ENCODE results near the gene INSYN2B. TPM values are rescaled to one million over a fixed set of nuclear protein-coding genes. Genes with fewer than 3 reads are reported as not detected.

The INSYN2B gene
- total and polyA plus RNA-seq, 2 experiments from 2014 or later: 10.1 to 43.2 TPM

- WGBS, 2 experiments (ENCODE audit: low coverage in 1 of 2, low lambda C conversion rate in 2 of 2, missing lambda C conversion rate in 2 of 2): 80 to 88% methylated on average over 2 of the region's 2 CpGs
- Histone ChIP-seq H3K27me3 (replicated peaks; ENCODE audit: insufficient read depth) (no peaks in the 10 kb centered on the region), H3K4me3 (no peak overlapping the region), H3F3A (ENCODE audit: insufficient read depth) (no peaks in the 10 kb centered on the region), H3K4me2 (ENCODE audit: unreplicated experiment) (no peak overlapping the region), H3K9me3 (ENCODE audit: low read depth) (no peaks in the 10 kb centered on the region), H3K79me2 (ENCODE audit: insufficient read depth) (no peaks in the 10 kb centered on the region), H4K20me1 (ENCODE audit: insufficient read depth) (no peaks in the 10 kb centered on the region), H3K9ac (no peak overlapping the region), H3K4me1 (ENCODE audit: insufficient read depth) (no peaks in the 10 kb centered on the region), H3K27ac (no peak overlapping the region), H3K36me3 (ENCODE audit: low read depth) (no peaks in the 10 kb centered on the region), H3K9me2 (ENCODE audit: insufficient read depth) (no peaks in the 10 kb centered on the region), H2AFZ (no peak overlapping the region)
- in situ Hi-C loops (cut with MboI): no loop called here
- no peak for DNase-seq
- TF ChIP-seq EZH2phosphoT487 (IDR thresholded peaks at IDR 0.05; ENCODE audit: insufficient read depth, low read depth): no peak
- no peak for TF ChIP-seq EZH2 (IDR thresholded peaks at IDR 0.05; ENCODE audit: insufficient read depth, poor library complexity, severe bottlenecking)
These were observed 12.6 kb upstream of the INSYN2B start for GRCh38 chr5:169992789-169993484.

DNA sequence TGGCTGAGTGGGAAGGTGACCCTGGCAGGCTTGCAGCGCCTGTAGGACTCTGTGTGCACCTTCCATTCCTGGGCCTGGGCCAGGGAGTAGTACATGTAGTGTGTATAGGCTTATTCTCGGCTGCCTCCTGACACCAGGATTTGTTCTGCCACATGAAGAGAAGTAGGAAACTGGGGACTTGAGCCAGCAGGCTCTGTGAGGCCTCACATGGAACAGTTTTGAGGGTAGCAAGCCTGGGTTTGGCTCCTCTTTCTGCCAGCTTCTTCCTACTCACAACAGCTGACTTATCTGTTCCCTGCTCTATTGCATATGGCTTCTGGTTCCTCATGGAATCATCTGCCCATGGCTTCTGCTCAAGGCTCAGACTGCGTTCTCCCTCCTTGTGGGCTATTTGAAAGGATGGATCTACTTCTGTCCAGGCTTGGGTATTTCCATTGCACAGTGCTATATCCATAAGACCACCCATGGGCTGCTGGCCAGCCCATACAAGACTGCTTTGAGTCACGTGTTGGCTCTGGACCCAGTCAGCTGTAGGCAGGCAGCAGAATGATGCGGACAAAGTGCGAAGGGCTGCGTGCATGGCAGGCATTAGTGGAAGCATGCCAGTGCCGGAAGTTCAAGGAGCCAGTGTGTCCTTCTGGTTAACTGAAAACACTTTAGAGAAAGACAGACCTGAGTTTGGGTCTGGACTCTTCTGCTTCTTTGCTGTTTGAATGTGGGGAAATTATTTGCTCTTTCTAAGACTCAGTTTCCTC is 11.0 kb upstream of the INSYN2B start:
- no peak overlapping the region for H3K4me3 ChIP-seq
- no peak overlapping the region for H3K27ac ChIP-seq
- no peak overlapping the region for H3K9ac ChIP-seq
- 91 to 94% methylated on average over 8 of the region's 8 CpGs for WGBS, 2 experiments (ENCODE audit: low coverage in 1 of 2, low lambda C conversion rate in 2 of 2, missing lambda C conversion rate in 2 of 2)
- H3K27me3 ChIP-seq (replicated peaks; ENCODE audit: insufficient read depth): no peaks in the 10 kb centered on the region
- no peak for TF ChIP-seq EZH2 (IDR thresholded peaks at IDR 0.05; ENCODE audit: insufficient read depth, poor library complexity, severe bottlenecking)
- no peak for TF ChIP-seq EZH2phosphoT487 (IDR thresholded peaks at IDR 0.05; ENCODE audit: insufficient read depth, low read depth)
- no peaks in the 10 kb centered on the region for H3K4me1 ChIP-seq (ENCODE audit: insufficient read depth)
- H4K20me1 ChIP-seq (ENCODE audit: insufficient read depth): no peaks in the 10 kb centered on the region
- H3K9me2 ChIP-seq (ENCODE audit: insufficient read depth): no peaks in the 10 kb centered on the region
- DNase-seq: no peak
- in situ Hi-C loops (cut with MboI): no loop called here
- H3F3A ChIP-seq (ENCODE audit: insufficient read depth): no peaks in the 10 kb centered on the region
- no peak overlapping the region for H3K4me2 ChIP-seq (ENCODE audit: unreplicated experiment)
- H3K79me2 ChIP-seq (ENCODE audit: insufficient read depth): no peaks in the 10 kb centered on the region
- H2AFZ ChIP-seq: no peak overlapping the region
- no peaks in the 10 kb centered on the region for H3K36me3 ChIP-seq (ENCODE audit: low read depth)
- H3K9me3 ChIP-seq (ENCODE audit: low read depth): no peaks in the 10 kb centered on the region

DNA sequence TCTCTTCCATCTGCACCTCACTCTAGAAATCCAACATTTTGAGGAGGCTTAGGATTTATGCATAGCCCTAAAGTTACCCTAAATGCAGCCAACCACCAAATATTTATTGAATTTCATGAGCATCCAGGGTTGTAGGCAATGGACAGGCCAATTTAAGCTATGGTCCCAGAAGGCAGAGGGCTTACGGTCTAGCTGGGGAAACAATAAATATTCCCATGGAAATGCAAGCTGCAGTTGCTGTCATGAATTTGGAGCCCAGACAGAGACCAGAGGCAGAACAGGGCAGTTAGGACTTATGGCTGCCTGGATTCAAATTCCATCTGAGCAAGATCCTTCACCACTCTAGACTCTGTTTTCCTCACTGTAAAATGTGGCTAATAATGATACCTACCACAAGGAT is 9.1 kb upstream of the INSYN2B start:
- H3K9ac ChIP-seq: no peak overlapping the region
- DNase-seq: no peak
- H3K4me2 ChIP-seq (ENCODE audit: unreplicated experiment): no peak overlapping the region
- H3K27me3 ChIP-seq (replicated peaks; ENCODE audit: insufficient read depth): no peaks in the 10 kb centered on the region
- no peaks in the 10 kb centered on the region for H3K4me1 ChIP-seq (ENCODE audit: insufficient read depth)
- no peak overlapping the region for H2AFZ ChIP-seq
- in situ Hi-C loops (cut with MboI): no loop called here
- H3K9me3 ChIP-seq (ENCODE audit: low read depth): no peaks in the 10 kb centered on the region
- H3K4me3 ChIP-seq: no peak overlapping the region
- H3K36me3 ChIP-seq (ENCODE audit: low read depth): no peaks in the 10 kb centered on the region
- no peaks in the 10 kb centered on the region for H3K9me2 ChIP-seq (ENCODE audit: insufficient read depth)
- no peak overlapping the region for H3K27ac ChIP-seq
- no peak for TF ChIP-seq EZH2phosphoT487 (IDR thresholded peaks at IDR 0.05; ENCODE audit: insufficient read depth, low read depth)
- no peak for TF ChIP-seq EZH2 (IDR thresholded peaks at IDR 0.05; ENCODE audit: insufficient read depth, poor library complexity, severe bottlenecking)
- H3K79me2 ChIP-seq (ENCODE audit: insufficient read depth): no peaks in the 10 kb centered on the region
- H4K20me1 ChIP-seq (ENCODE audit: insufficient read depth): no peaks in the 10 kb centered on the region
- no peaks in the 10 kb centered on the region for H3F3A ChIP-seq (ENCODE audit: insufficient read depth)
- WGBS, 2 experiments (ENCODE audit: low coverage in 1 of 2, low lambda C conversion rate in 2 of 2, missing lambda C conversion rate in 2 of 2): 67 to 77% methylated on average over 1 of the region's 1 CpG

DNA sequence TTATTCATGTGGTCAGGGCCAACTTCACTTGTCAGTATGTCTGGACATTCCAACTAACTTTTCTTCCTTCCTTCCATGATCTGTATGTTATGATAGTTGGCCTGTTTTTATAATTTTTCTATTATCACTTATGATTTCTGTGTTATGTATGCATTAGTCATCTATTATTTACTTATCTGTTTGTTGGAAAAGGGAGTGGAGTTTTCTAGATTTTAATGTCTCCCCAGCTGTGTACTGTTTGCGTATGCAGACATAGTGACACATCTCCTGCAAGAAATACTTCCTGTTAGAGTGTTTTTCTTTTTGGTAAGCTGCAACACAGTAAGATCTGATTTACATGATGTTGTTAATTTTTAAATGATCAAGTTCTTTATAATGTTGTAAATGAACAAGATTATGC is 8.7 kb upstream of the INSYN2B start:
- WGBS, 2 experiments (ENCODE audit: low coverage in 1 of 2, low lambda C conversion rate in 2 of 2, missing lambda C conversion rate in 2 of 2): 95 to 96% methylated on average over 1 of the region's 1 CpG
- Histone ChIP-seq H3K4me1 (ENCODE audit: insufficient read depth) (no peaks in the 10 kb centered on the region), H3K27ac (no peak overlapping the region), H4K20me1 (ENCODE audit: insufficient read depth) (no peaks in the 10 kb centered on the region), H3K36me3 (ENCODE audit: low read depth) (no peaks in the 10 kb centered on the region), H3K9ac (no peak overlapping the region), H3K79me2 (ENCODE audit: insufficient read depth) (no peaks in the 10 kb centered on the region), H3K27me3 (replicated peaks; ENCODE audit: insufficient read depth) (no peaks in the 10 kb centered on the region), H3K4me3 (no peak overlapping the region), H3F3A (ENCODE audit: insufficient read depth) (no peaks in the 10 kb centered on the region), H3K9me2 (ENCODE audit: insufficient read depth) (no peaks in the 10 kb centered on the region), H3K9me3 (ENCODE audit: low read depth) (no peaks in the 10 kb centered on the region), H3K4me2 (ENCODE audit: unreplicated experiment) (no peak overlapping the region), H2AFZ (no peak overlapping the region)
- in situ Hi-C loops (cut with MboI): no loop called here
- no peak for DNase-seq
- no peak for TF ChIP-seq EZH2phosphoT487 (IDR thresholded peaks at IDR 0.05; ENCODE audit: insufficient read depth, low read depth)

All from GM23248 (cell line).